AG10803 (cell line): ENCODE measurements around the gene MBTD1.
"Not testable (repeated sequence)": the region's sequence is repeated elsewhere in the genome, so short reads cannot be mapped to it uniquely, and the experiment has no call there.

Experiments used
- DNase-seq: peaks from one replicate; pipeline ENCODE4 v3.0.0; 2010; ENCODE audit warnings: low read depth
- H3K4me3 ChIP-seq: 2 replicates; pipeline ENCODE4 v1.5.1; 2011; ENCODE audit warnings: mild to moderate bottlenecking, low read length, control low read depth
- TF ChIP-seq, protein P1 (sequence below): conservative IDR thresholded peaks from 2 replicates; pipeline ENCODE4 v1.5.1; 2011; ENCODE audit warnings: mild to moderate bottlenecking, low read length, control low read depth, inconsistent platforms

Gene MBTD1

DNA sequence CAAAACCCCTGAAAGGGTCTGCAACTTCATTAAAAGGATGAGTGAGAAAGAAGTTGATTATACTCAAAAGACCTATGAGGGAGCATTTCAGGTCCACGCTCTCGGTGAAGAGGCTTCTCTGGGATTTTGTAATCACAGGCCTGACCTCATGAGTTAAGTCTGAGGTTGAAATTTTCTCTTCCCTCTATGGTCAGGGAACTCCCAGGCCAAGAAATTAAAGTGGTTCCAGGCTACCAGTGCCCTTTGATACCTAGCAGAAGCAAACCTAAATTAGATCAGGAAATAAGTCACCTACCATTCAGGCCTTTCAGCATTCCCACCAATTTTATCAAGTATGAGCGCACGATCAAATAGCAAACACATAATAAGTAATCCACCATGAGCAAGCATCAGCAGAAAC is 27.9 kb downstream of the MBTD1 start:
- TF ChIP-seq, protein P1, sequence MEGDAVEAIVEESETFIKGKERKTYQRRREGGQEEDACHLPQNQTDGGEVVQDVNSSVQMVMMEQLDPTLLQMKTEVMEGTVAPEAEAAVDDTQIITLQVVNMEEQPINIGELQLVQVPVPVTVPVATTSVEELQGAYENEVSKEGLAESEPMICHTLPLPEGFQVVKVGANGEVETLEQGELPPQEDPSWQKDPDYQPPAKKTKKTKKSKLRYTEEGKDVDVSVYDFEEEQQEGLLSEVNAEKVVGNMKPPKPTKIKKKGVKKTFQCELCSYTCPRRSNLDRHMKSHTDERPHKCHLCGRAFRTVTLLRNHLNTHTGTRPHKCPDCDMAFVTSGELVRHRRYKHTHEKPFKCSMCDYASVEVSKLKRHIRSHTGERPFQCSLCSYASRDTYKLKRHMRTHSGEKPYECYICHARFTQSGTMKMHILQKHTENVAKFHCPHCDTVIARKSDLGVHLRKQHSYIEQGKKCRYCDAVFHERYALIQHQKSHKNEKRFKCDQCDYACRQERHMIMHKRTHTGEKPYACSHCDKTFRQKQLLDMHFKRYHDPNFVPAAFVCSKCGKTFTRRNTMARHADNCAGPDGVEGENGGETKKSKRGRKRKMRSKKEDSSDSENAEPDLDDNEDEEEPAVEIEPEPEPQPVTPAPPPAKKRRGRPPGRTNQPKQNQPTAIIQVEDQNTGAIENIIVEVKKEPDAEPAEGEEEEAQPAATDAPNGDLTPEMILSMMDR = no peak
- no peak overlapping the region for H3K4me3 ChIP-seq
- no peak for DNase-seq

DNA sequence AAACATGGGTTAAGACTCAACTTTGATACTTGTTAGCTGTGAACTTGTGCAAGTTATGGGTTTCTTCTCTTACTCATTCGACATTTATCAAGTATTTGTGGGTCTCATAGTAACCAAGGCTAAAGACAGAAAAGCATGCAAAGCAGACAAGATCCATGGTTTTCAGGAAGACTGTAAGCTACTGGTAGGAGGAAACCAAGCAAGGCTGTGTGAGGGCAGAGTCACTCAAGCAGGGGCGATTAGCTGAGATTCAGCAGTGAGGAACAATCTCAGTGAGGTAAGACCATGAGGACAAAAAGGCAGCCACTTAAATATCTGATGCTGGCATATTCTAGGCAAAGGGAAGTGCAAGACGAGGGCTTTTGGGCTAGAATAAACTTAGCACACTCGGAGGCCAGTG is 29.5 kb downstream of the MBTD1 start:
- TF ChIP-seq, protein P1 = no peak
- H3K4me3 ChIP-seq = no peak overlapping the region
- peak; percentile 48 for DNase-seq

DNA sequence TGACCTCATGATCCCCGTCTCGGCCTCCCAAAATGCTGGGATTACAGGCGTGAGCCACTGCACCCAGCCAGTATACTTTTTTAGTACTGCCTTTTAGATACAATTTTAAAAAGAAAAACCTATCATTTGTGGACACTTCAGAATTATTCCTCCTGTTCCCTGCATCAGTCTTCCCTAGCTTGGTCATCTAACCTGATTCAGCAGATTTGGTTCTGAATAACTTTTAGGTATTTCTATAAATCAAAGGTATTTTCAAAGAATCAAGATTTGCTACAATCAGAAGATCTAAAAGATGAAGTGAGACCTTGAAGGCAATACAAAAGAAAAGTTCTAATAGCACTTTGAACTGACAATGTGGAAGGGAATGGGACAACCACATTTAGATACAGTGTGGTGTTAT is 30.0 kb downstream of the MBTD1 start:
- TF ChIP-seq, protein P1 = no peak
- no peak for DNase-seq
- H3K4me3 ChIP-seq = no peak overlapping the region

DNA sequence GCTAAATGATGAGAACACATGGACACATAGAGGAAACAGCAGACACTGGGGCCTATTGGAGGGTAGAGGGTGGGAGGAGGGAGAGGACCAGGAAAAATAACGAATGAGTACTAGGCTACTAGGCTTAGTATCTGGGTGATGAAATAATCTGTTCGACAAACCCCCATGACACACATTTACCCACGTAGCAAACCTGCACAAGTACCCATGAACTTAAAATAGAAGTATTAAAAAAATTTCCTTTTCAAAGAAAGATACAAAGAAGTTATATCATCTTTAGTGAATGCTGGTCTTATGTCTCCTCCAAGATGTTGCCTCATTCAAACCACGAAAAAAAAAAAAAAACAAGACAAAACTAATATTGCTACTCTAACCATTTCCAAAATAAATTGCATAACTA is 31.7 kb downstream of the MBTD1 start:
- DNase-seq = peak; percentile 83
- H3K4me3 ChIP-seq = no peak overlapping the region
- TF ChIP-seq, protein P1 = no peak

DNA sequence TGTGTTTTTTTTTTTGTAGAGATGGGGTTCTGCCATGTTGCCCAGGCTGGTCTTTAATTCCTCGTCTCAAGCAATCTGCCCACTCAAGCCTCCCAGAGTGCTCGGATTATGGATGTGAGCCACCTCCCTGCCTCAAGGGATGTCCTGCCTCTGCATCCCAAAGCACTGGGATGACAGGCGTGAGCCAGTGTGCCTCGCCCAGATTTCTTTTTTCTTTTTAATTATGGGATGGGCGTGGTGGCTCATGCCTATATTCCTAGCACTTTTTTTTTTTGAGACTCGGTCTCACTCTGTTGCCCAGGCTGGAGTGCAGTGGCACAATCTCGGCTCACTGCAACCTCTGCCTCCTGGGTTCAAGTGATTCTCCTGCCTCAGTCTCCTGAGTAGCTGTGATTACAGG is 34.3 kb downstream of the MBTD1 start:
- DNase-seq, H3K4me3 ChIP-seq: not testable (repeated sequence)

DNA sequence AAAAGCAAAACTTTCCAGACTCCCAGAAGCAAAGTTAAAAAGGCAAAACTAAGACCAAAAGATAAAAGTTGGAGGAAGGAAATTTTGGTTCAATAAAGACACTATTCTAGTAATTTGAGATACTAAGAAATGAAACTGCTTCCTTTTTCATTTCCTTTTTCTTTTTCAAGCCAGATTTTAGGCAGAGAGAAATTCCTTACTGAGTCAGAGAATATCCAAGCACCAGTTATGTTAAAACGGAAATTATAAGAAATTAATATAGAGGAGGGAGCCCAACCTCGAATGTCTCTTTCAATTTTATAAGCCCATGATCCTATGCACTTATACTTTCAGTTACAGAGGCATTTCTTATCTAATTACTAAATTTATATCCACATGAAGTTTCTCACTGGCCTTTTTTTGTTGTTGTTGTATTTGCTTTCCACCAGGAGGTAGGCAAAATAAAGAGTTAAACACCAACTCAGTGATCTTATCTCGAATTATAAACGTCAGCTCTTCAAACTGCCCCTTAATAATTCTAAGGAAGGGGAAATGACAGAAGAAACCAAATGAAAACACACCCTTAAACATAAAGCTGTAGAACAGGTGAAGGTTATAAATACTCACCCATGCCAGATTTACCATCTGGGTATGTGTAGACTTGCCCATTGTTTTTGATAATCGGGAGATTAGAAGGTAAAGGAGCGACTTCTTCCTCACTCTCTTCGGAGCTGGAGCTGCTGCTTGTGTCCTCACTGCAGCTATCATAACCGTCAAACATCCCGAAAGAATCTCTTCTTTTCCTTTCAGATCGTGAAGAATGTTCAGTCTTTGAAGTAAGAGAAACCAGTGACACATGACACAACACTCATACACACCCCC is 35.2 kb downstream of the MBTD1 start:
- H3K4me3 ChIP-seq = no peak overlapping the region
- no peak for DNase-seq
- TF ChIP-seq, protein P1 = no peak

DNA sequence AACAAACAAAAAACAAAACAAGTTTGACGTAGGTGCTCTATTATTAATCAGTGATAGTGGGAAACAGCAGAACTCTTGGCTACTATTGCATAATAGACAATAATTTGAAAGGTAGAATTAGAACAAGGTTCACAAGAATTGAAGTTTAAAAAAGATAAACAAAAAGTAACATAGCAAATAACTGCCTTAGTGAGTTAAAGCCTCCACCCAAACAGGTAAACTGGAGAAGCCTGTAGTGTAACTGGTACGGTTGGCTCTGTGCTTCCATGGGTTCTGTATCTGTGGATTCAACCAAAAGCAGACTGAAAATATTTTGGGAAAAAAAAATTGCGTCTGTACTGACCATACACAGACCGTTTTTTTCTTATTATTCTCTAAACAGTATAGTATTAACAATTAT is 38.5 kb downstream of the MBTD1 start:
- no peak for DNase-seq
- no peak overlapping the region for H3K4me3 ChIP-seq
- TF ChIP-seq, protein P1 = no peak
